GM13977 (cell line): Measurements from ENCODE around the gene UGT2B17.

ENCODE experiments used
- DNase-seq: peaks from one replicate; pipeline ENCODE4 v3.0.0; 2012; ENCODE audit warnings: low spot score
- CTCF ChIP-seq: IDR thresholded peaks from 2 replicates; pipeline ENCODE4 v1.5.1; 2012; ENCODE audit warnings: mild to moderate bottlenecking, control low read depth; ENCODE audit not compliant: insufficient read depth; ENCODE audit errors: extremely low read depth, missing control alignments
- in situ Hi-C: fragments of 300-500 bp; cut with MboI; formaldehyde crosslinking; loops from one replicate; pipeline ENCODE4 v1.12.0; 2022; ENCODE audit warnings: low sequenced_read_pairs, low pct_unique_long_range_greater_than_20kb, mixed read lengths, inconsistent platforms; ENCODE audit not compliant: unreplicated experiment

UGT2B17 gene

DNA sequence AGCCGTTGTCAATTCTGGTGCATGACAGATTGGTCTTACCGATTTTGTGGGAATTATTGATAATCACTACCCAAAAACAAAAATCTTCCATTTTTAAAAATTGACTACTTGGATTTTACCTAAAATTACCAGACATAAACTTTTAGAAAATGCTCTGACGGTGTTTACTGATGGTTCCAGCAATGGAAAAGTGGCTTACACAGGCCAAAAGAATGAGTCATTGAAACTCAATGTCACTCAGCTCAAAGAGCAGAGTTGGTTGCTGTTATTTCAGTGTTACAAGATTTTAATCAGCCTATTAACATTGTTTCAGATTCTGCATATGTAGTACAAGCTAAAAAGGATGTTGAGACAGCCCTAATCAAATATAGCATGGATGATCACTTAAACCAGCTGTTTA, 23.0 kb upstream of the UGT2B17 start:
- no peak for TF ChIP-seq CTCF
- in situ Hi-C loops, result no loop called here
- no peak for DNase-seq

DNA sequence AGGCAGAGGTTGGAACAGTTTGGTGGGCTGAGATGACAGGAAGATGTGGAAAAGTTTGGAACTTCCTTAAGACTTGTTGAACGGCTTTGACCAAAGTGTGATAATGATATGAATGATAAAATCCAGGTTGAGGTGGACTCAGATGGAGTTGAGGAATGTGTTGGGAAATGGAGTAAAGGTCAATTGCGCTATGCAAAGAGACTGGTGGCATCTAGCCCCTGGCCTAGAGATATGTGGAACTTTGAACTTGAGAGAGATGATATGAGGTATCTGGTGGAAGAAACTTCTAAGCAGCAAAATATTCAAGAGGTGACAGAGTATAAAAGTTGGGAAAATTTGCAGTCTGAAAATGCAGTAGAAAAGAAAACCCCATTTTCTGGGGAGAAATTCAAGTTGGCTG, 21.4 kb upstream of the UGT2B17 start:
- no peak for TF ChIP-seq CTCF
- in situ Hi-C loops, result no loop called here
- no peak for DNase-seq

GRCh38 chr4:68594678-68595077, 18.6 kb upstream of the UGT2B17 start:
- no peak for TF ChIP-seq CTCF
- in situ Hi-C loops, result no loop called here
- no peak for DNase-seq

DNA sequence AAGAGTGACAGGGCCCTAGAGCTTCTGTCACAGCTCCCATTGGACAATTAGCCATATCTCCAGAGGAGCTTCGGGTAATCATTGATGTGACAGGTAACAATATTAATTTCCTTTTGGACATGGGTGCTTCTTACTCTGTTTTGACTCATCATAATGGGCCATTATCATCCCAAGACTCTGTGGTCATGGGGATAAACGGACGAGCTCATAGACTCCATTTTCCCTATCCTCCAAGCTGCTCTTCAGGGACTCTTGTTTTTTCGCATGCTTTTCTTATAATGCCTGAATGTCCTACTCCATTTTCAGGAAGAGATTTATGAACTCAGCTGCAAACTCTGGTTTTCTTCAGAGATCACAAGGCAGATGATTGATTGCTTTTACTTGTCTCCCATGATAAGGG, 17.0 kb upstream of the UGT2B17 start:
- DNase-seq, result no peak
- TF ChIP-seq CTCF, result no peak
- in situ Hi-C loops, result no loop called here

GRCh38 chr4:68592673-68593072, 16.6 kb upstream of the UGT2B17 start:
- no peak for DNase-seq
- no peak for TF ChIP-seq CTCF
- in situ Hi-C loops, result no loop called here

GRCh38 chr4:68591204-68591603, 15.1 kb upstream of the UGT2B17 start:
- no peak for TF ChIP-seq CTCF
- in situ Hi-C loops, result no loop called here
- DNase-seq, result no peak

GRCh38 chr4:68589790-68590189, 13.7 kb upstream of the UGT2B17 start:
- in situ Hi-C loops, result no loop called here
- no peak for DNase-seq
- no peak for TF ChIP-seq CTCF
